GM21367 (cell line): Measurements from ENCODE around the gene UBA6.
"Not testable (repeated sequence)": the region's sequence is repeated elsewhere in the genome, so short reads cannot be mapped to it uniquely, and the experiment has no call there.

Experiments used
- ATAC-seq: cut with Tn5 transposase; IDR thresholded peaks from one replicate; pipeline ENCODE4 v1.9.1; 2021; ENCODE audit not compliant: unreplicated experiment

Gene UBA6

DNA sequence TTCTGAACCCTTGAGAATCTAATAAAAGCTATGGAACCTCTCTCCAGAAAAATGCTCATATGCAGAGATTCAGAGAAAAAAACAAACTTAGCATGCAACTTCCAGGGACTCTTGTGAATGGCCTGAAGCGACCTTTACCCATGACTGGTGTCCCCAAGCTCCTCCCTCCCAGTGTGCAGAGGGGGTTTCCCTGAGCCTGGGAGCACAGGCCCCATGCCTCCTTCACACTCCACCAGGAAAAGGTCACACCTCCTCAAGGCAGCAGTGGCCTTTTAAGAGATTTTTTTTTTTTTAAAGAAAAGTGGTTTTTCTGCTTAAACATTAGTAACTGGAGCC, 13.3 kb upstream of the UBA6 start:
- no peak for ATAC-seq

GRCh38 chr4:67713529-67714247, 12.7 kb upstream of the UBA6 start:
- no peak for ATAC-seq

GRCh38 chr4:67712650-67713528, 11.9 kb upstream of the UBA6 start:
- no peak for ATAC-seq

- no peak for ATAC-seq
Observed at GRCh38 chr4:67712000-67712625, 11.2 kb upstream of the UBA6 start.

DNA sequence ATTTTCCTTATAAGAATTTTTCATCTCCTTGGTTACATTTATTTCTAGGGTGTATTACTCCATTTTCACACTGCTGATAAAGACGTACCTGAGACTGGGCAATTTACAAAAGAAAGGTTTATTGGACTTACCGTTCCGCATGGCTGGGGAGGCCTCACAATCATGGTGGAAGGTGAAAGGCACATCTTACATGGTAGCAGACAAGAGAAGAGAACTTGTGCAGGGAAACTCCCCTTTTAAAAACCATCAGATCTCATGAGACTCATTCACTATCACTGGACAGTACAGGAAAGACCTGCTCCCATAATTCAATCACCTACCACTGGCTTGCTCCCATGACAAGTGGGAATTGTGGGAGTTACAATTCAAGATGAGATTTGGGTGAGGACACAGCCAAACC, 5.7 kb upstream of the UBA6 start:
- not testable (repeated sequence) for ATAC-seq

- no peak for ATAC-seq
Observed at GRCh38 chr4:67704843-67705242, 3.9 kb upstream of the UBA6 start.

- no peak for ATAC-seq
Observed at GRCh38 chr4:67702166-67702565, 1.2 kb upstream of the UBA6 start.

GRCh38 chr4:67701517-67701850, 529 bp upstream of the UBA6 start:
- ATAC-seq, result no peak

GRCh38 chr4:67700116-67700737, 728 bp downstream of the UBA6 start:
- ATAC-seq, result peak; percentile 1

DNA sequence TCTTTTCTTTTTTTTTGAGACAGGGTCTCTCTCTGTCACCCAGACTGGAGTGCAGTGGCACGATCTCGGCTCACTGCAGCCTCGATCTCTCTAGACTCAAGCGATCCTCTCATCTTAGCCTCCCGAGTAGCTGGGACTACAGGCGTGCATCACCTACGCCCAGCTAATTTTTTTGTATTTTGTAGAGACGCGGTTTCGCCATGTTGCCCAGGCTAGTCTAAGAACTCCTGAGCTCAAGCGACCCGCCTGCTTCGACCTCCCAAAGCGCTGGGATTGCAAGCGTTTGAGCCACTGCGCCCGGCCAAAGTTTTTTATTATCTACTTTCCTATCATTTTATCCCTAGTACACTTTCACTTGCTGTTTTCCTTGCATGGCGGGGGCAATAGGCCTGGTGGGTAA, 1.4 kb downstream of the UBA6 start:
- ATAC-seq, result no peak

- ATAC-seq, result no peak
Observed at GRCh38 chr4:67697860-67698687, 2.9 kb downstream of the UBA6 start.

- ATAC-seq, result no peak
Observed at GRCh38 chr4:67696061-67696460, 4.9 kb downstream of the UBA6 start.

- no peak for ATAC-seq
Observed at GRCh38 chr4:67694662-67695061, 6.3 kb downstream of the UBA6 start.

GRCh38 chr4:67691328-67691727, 9.6 kb downstream of the UBA6 start:
- ATAC-seq, result no peak

DNA sequence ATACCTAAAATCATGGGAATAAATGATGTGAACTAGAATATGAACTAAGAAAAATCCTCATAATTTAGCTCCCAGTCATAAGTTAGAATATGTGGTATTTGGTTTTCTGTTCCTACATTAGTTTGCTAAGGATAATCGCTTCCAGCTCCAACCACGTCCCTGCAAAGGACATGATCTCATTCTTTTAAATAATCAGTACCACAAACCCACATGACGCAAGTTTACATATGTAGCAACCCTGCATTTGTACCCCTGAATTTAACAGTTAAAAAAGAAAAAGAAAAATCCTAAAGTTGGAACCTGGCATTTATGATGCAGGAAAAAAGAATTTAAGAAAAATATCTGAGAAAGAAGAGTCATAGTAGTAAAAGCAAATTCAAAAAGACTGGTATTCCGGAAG, 13.3 kb downstream of the UBA6 start:
- no peak for ATAC-seq

DNA sequence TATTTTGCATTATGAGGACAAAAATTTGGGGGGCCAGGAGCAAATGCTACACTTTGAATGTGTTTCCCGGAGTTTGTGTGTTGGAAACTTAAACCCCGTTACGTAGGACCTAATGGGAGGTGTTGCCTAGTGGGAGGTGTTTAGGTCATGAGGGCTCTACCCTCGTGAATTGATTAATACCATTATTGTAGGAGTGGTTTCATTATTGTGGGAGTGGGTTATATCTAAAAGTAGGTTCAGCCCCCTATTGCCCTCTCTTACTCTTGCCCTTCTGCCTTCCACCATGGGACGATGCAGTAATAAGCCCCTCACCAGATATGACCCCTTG, 15.5 kb downstream of the UBA6 start:
- ATAC-seq, result no peak

DNA sequence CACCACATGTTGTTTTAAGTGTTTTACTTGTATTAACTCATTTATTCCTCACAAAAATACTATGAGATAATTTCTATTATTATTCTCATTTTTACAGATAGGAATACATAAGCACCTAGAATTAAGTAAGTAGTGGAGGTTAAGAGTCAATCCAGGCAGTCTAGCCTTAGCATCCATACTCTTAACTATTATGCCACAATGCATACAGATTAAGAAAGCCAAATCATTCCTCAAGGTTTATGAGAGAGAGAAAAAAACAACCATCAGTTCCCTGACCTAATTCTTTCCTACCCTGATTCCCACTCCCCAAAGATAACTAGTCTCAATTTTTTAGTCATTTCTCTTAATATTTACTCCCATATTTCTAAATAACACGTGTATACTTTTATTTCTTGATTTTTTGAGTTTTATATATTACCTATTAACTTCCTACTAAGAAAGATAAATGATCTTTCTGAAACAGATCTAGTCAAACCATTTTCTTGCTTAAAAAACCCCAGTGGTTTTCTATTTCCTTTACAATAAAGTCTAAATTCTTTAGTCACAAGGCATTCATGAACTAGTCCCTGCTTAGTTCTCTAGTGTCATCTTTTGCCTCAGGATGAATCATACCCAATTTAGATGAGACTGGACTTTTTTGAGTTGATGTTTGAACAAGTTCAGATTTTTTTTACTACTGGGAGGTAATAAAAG, 16.0 kb downstream of the UBA6 start:
- no peak for ATAC-seq

- no peak for ATAC-seq
Observed at GRCh38 chr4:67682266-67682665, 18.7 kb downstream of the UBA6 start.

GRCh38 chr4:67680581-67681222, 20.3 kb downstream of the UBA6 start:
- no peak for ATAC-seq

- no peak for ATAC-seq
Observed at GRCh38 chr4:67678612-67679011, 22.3 kb downstream of the UBA6 start.
